ENCODE measurements around the gene SPOCK1.

SPOCK1 gene

GRCh38 chr5:137491121-137491520 lies 8.0 kb downstream of the SPOCK1 start:
- no peak for DNase-seq

- no peak for DNase-seq
These were observed 8.5 kb downstream of the SPOCK1 start for GRCh38 chr5:137490591-137490990.

- DNase-seq: no peak
These were observed 10.2 kb downstream of the SPOCK1 start for GRCh38 chr5:137488974-137489373.

GRCh38 chr5:137488516-137488915 lies 10.6 kb downstream of the SPOCK1 start:
- no peak for DNase-seq

- no peak for DNase-seq
These were observed 11.5 kb downstream of the SPOCK1 start for GRCh38 chr5:137487600-137487999.

GRCh38 chr5:137486707-137487106 lies 12.4 kb downstream of the SPOCK1 start:
- DNase-seq: no peak

GRCh38 chr5:137481596-137481995 lies 17.5 kb downstream of the SPOCK1 start:
- no peak for DNase-seq

- DNase-seq: no peak
These were observed 21.1 kb downstream of the SPOCK1 start for GRCh38 chr5:137478043-137478442.

GRCh38 chr5:137470921-137471220 lies 28.3 kb downstream of the SPOCK1 start:
- DNase-seq: no peak

- DNase-seq: no peak
These were observed 28.8 kb downstream of the SPOCK1 start for GRCh38 chr5:137470111-137470920.

- DNase-seq: no peak
These were observed 32.2 kb downstream of the SPOCK1 start for GRCh38 chr5:137466889-137467288.

- no peak for DNase-seq
These were observed 33.2 kb downstream of the SPOCK1 start for GRCh38 chr5:137465930-137466329.

- DNase-seq: no peak
These were observed 36.2 kb downstream of the SPOCK1 start for GRCh38 chr5:137462816-137463520.

- DNase-seq: no peak
These were observed 36.9 kb downstream of the SPOCK1 start for GRCh38 chr5:137462265-137462590.

- DNase-seq: no peak
These were observed 37.5 kb downstream of the SPOCK1 start for GRCh38 chr5:137461391-137462264.

GRCh38 chr5:137454671-137455070 lies 44.5 kb downstream of the SPOCK1 start:
- DNase-seq: no peak

- no peak for DNase-seq
These were observed 45.5 kb downstream of the SPOCK1 start for GRCh38 chr5:137453483-137454080.

- DNase-seq: no peak
These were observed 48.4 kb downstream of the SPOCK1 start for GRCh38 chr5:137450759-137451158.

- no peak for DNase-seq
These were observed 50.3 kb downstream of the SPOCK1 start for GRCh38 chr5:137448868-137449267.

- DNase-seq: no peak
These were observed 52.5 kb downstream of the SPOCK1 start for GRCh38 chr5:137446615-137447014.

- DNase-seq: no peak
These were observed 53.0 kb downstream of the SPOCK1 start for GRCh38 chr5:137446151-137446550.

GRCh38 chr5:137442660-137443059 lies 56.5 kb downstream of the SPOCK1 start:
- no peak for DNase-seq

GRCh38 chr5:137441476-137441875 lies 57.6 kb downstream of the SPOCK1 start:
- no peak for DNase-seq
